Stimulated activated CD8-positive, alpha-beta memory T cell treated with anti-CD3 and anti-CD28 coated beads, Interleukin-15, amount 100 ng/mL, for 48 hours (primary cell): ENCODE measurements around the gene COL23A1.

ENCODE experiments used
- DNase-seq, 2 donors: peaks; one replicate each; pipeline ENCODE4 v3.0.0-alpha.2; 2020; ENCODE audit warnings: low read depth in 2 of 2

COL23A1 gene

GRCh38 chr5:178461004-178461730 lies 129.0 kb downstream of the COL23A1 start:
- peak; percentile 27 to 37 for DNase-seq

GRCh38 chr5:178460598-178460997 lies 129.6 kb downstream of the COL23A1 start:
- no peak for DNase-seq

DNA sequence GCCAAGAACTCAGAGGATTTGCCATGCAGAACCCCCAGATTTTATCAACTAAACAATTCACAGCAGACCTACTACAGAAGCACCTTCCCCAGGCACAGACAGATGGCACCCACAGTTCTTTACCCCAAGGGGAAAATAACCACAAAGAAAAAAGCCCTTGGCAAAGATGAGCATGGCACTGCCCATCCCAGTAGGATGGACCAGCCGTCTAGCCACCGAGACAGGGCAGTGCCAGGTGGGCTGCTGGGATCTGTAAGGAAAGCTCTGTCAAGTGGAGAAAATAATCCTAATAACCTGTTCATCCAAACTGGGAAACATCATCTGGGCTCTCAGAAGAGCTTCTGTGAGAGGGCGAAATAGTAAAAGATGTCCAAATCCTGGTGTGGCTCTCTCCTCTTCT lies 130.0 kb downstream of the COL23A1 start:
- no peak for DNase-seq

- no peak for DNase-seq
Observed at GRCh38 chr5:178458140-178458539, 132.1 kb downstream of the COL23A1 start.

GRCh38 chr5:178457471-178457870 lies 132.7 kb downstream of the COL23A1 start:
- DNase-seq, result no peak

DNA sequence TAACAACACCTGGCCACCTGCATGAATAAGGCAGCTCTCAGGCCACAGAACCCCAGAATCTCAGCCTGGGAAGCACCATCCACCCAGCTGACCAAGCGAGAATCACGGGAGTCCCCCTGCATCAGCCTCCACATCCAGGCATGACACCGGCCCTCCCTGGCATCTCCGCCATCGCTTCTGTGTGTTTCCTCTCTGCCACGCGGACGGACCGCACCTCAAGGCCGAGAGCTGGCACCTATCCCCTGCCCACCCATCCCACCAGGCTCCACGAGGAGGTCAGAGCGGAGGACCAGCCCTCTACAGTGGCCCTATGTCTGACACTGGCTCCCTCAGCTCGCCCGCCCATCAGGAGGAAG lies 134.7 kb downstream of the COL23A1 start:
- DNase-seq, result no peak

GRCh38 chr5:178454821-178455479 lies 135.2 kb downstream of the COL23A1 start:
- DNase-seq, result no peak

- DNase-seq, result no peak
Observed at GRCh38 chr5:178454303-178454702, 135.9 kb downstream of the COL23A1 start.

- no peak for DNase-seq
Observed at GRCh38 chr5:178453224-178453623, 137.0 kb downstream of the COL23A1 start.

DNA sequence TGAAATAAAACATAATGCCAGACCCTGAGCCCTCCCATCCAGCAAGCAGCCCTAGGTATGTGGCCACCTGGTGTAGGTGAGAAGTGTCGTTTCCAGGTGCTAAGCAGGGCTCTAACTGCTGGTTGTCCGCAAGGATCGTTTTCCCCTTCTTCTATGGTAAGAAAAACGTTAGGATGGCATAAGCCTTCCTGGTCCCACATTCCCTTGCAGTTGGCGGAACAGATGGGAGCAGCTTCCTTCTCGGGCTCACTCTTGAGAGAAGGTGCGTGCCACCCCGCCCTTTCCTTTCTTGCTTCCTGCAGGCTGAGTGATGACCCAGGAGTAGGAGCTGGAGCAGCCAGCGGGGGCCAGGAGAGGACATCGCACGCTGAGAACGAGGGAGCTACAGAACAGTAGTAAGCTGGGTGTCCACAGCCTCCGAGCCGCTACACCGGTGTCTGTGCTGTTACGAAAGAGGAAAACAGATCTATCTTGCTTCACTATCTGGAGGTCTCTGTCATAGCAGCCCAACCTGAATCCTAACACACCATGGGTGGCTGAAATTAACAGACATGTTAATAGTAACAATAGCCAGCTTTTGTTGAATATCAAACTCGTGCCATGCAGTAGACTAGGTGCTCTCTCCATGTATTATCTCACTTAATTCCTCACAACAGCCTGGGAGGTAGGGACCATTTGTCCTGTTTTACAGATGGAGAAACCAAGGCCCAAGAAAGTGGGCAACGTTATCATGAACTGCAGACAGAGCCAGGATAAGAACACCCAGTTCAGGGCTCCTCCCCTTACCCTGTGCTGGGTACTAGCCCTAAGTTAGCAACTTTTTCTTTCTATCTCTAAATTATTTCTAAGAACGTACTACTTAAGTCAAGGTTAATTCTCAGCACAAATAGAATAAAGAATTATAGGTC lies 139.8 kb downstream of the COL23A1 start:
- DNase-seq, result no peak

DNA sequence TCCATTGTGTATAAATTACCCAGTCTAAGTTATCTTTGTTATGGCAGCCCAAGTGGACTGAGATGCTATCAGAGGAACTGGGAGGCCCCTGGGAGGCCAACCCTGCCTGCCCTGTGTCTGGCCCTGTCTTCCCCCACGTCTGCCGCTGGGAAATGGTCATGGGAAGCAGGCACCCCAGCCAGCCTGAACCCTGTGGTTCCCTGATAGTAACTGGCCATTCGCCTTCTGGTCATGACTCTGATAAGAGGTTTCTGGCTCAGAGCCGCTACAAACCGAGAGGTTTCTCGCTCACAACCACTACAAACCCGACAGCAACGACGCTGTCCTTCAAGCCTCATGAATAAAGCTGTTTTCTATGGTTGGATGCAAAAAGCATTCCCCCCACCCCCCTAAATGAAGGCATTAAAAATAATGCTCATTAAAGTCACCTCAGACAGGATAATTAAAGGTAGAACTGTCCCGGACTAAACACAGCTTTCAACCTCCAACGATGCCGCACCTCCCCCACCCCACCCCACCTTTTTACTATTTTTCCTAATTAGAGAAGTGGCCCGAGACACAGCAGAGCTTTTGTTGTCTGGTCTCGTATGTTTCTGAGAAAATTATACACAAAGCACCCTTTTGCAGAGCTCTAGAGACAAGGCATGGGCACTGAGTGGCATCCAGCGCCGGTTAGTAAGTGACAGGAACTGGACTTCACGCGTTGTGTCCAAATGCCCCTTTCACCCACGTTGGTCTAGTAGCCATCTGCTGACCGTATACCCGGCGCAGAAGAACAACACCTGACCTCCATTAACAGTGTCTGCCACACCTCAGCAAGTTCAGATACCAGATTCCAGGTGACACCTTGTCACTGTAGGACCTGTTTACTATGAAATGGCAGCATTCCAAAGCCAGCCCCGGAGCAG lies 140.8 kb downstream of the COL23A1 start:
- no peak for DNase-seq

GRCh38 chr5:178445534-178445933 lies 144.7 kb downstream of the COL23A1 start:
- no peak for DNase-seq

DNA sequence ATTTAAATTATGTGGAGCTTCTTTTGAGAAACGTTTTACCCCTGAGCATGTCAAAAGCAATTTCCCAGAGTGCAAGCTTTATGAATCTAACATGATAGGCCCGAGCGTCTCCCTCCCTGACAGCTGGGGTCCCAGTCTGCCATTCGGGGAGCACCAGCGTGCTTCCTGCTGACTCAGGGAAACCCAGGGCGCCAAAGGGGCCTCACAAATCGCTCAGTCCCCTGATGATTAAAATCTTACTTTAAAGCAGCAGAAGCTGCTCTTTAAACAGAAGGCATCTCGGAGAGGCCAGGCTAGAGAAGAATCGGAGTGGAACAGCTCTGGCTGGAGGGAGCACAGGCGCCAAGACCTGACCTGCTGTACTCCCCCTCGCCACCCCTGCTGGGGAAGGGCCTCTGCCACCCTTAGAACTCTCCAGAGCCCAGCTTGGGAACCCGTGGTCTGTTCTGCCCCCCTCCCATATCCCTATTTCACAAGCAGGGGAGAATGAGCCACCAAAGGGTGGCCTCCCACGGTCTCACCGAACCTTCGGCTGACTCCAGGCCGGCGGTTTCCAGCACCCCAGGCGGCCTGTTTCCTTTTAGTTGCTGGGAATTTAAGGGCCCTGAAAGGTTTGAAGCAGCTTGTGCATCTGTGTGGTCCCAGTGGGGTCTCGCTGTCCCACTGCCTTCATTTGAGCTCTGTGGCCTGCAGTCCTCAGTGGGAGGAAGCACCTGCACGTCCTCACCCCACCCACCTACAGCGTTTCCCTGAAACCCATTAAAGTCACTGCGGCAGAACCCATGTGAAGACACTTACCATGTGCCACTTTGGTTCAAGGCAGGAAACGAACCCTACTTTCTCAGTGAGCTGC lies 147.6 kb downstream of the COL23A1 start:
- no peak for DNase-seq

- no peak for DNase-seq
Observed at GRCh38 chr5:178441486-178442270, 148.5 kb downstream of the COL23A1 start.

DNA sequence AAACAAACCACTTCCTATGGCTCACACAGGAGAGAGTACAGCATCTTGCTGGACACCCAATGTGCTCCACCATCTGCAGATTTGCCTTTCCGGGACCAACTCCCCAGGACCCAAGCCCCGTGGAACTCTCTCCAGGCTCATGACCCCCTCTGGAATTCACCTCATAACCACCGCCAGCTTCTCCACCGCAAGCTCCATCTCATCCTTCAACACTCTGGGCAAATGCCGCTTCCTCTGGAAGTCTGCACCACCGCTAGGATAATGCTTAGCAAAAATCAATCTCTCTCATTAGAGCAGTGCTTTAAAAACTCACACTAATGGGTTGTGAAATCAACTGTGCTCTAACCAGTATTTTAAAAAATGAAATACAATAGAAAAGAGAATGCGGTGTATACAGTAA lies 150.0 kb downstream of the COL23A1 start:
- DNase-seq, result no peak

GRCh38 chr5:178439493-178440180 lies 150.6 kb downstream of the COL23A1 start:
- no peak for DNase-seq

- no peak for DNase-seq
Observed at GRCh38 chr5:178438796-178439195, 151.4 kb downstream of the COL23A1 start.

- no peak for DNase-seq
Observed at GRCh38 chr5:178437386-178438075, 152.7 kb downstream of the COL23A1 start.
